Endothelial cell (in vitro differentiated cells): ENCODE data around the gene DIP2C. TPM values are rescaled to one million over a fixed set of nuclear protein-coding genes. Genes with fewer than 3 reads are reported as not detected.

ENCODE experiments used
- DNase-seq: peaks from one replicate; pipeline ENCODE4 v3.0.0; 2021; ENCODE audit warnings: low spot score
- H3K27ac Mint-ChIP-seq: one replicate; pipeline ENCODE4 v1.8.0; 2021; ENCODE audit warnings: mixed read lengths, inconsistent platforms; ENCODE audit not compliant: unreplicated experiment
- H3K27me3 Mint-ChIP-seq: one replicate; pipeline ENCODE4 v1.8.0; 2021; ENCODE audit warnings: mild to moderate bottlenecking, moderate library complexity, mixed read lengths, inconsistent platforms; ENCODE audit not compliant: unreplicated experiment
- H3K36me3 Mint-ChIP-seq: one replicate; pipeline ENCODE4 v1.8.0; 2021; ENCODE audit warnings: mild to moderate bottlenecking, low read depth, mixed read lengths, inconsistent platforms; ENCODE audit not compliant: unreplicated experiment
- H3K4me1 Mint-ChIP-seq: one replicate; pipeline ENCODE4 v1.8.0; 2021; ENCODE audit warnings: mild to moderate bottlenecking, mixed read lengths, inconsistent platforms; ENCODE audit not compliant: unreplicated experiment
- H3K4me3 Mint-ChIP-seq: one replicate; pipeline ENCODE4 v1.8.0; 2021; ENCODE audit warnings: mild to moderate bottlenecking, mixed read lengths, inconsistent platforms; ENCODE audit not compliant: unreplicated experiment
- H3K9me3 Mint-ChIP-seq: one replicate; pipeline ENCODE4 v1.8.0; 2021; ENCODE audit warnings: mixed read lengths, inconsistent platforms; ENCODE audit not compliant: unreplicated experiment
- CTCF ChIP-seq: fragments of 200-600 bp; sonication (generic); IDR thresholded peaks from one replicate; pipeline ENCODE4 v1.5.0; 2021; ENCODE audit warnings: antibody characterized with exemption; ENCODE audit not compliant: unreplicated experiment
- total RNA-seq: library from RNA; stranded (reverse); fragmentation: NEBNext Ultra II Directional; extraction: Animal tissue kit (Norgen Biotek cat#: 25700); gene quantifications from one replicate; pipeline ENCODE4 v1.2.1, GENCODE V29; 2021; ENCODE audit not compliant: unreplicated experiment

The DIP2C gene
- total RNA-seq, 1 donor from 2014 or later = 13.1 TPM

- Mint-ChIP-seq H3K27me3 (no peaks in the 10 kb centered on the region), H3K4me1 (no peaks in the 10 kb centered on the region), H3K27ac (no peak overlapping the region), H3K4me3 (no peak overlapping the region), H3K9me3 (no peaks in the 10 kb centered on the region), H3K36me3 (peaks cover 10% of the 10 kb centered on the region)
- DNase-seq = no peak
- no peak for TF ChIP-seq CTCF
Measured at GRCh38 chr10:244227-244626, 445.2 kb downstream of the DIP2C start.

- Mint-ChIP-seq H3K4me3 (no peak overlapping the region), H3K36me3 (no peaks in the 10 kb centered on the region), H3K9me3 (no peaks in the 10 kb centered on the region), H3K4me1 (no peaks in the 10 kb centered on the region), H3K27me3 (no peaks in the 10 kb centered on the region), H3K27ac (no peak overlapping the region)
- DNase-seq = no peak
- TF ChIP-seq CTCF = no peak
Measured at GRCh38 chr10:241966-242643, 447.4 kb downstream of the DIP2C start.

- no peaks in the 10 kb centered on the region for H3K9me3 Mint-ChIP-seq
- DNase-seq = no peak
- no peaks in the 10 kb centered on the region for H3K27me3 Mint-ChIP-seq
- H3K4me1 Mint-ChIP-seq = no peaks in the 10 kb centered on the region
- no peak for TF ChIP-seq CTCF
- H3K36me3 Mint-ChIP-seq = no peaks in the 10 kb centered on the region
- H3K27ac Mint-ChIP-seq = no peak overlapping the region
- H3K4me3 Mint-ChIP-seq = no peak overlapping the region
Measured at GRCh38 chr10:241451-241850, 448.0 kb downstream of the DIP2C start.

- peaks cover 2% of the 10 kb centered on the region for H3K27me3 Mint-ChIP-seq
- no peaks in the 10 kb centered on the region for H3K4me1 Mint-ChIP-seq
- DNase-seq = no peak
- H3K4me3 Mint-ChIP-seq = no peak overlapping the region
- no peaks in the 10 kb centered on the region for H3K36me3 Mint-ChIP-seq
- no peaks in the 10 kb centered on the region for H3K9me3 Mint-ChIP-seq
- TF ChIP-seq CTCF = no peak
- H3K27ac Mint-ChIP-seq = no peak overlapping the region
Measured at GRCh38 chr10:239109-239508, 450.4 kb downstream of the DIP2C start.

GRCh38 chr10:235915-236314, 453.6 kb downstream of the DIP2C start:
- no peak overlapping the region for H3K27ac Mint-ChIP-seq
- H3K4me1 Mint-ChIP-seq = no peaks in the 10 kb centered on the region
- H3K9me3 Mint-ChIP-seq = no peaks in the 10 kb centered on the region

More at GRCh38 chr10:235915-236314, 453.6 kb downstream of the DIP2C start:
- H3K4me3 Mint-ChIP-seq = no peak overlapping the region
- DNase-seq = no peak
- TF ChIP-seq CTCF = no peak
- peaks cover 2% of the 10 kb centered on the region for H3K27me3 Mint-ChIP-seq
- H3K36me3 Mint-ChIP-seq = no peaks in the 10 kb centered on the region
